Measurements from ENCODE around the gene OPRL1.

Gene OPRL1

DNA sequence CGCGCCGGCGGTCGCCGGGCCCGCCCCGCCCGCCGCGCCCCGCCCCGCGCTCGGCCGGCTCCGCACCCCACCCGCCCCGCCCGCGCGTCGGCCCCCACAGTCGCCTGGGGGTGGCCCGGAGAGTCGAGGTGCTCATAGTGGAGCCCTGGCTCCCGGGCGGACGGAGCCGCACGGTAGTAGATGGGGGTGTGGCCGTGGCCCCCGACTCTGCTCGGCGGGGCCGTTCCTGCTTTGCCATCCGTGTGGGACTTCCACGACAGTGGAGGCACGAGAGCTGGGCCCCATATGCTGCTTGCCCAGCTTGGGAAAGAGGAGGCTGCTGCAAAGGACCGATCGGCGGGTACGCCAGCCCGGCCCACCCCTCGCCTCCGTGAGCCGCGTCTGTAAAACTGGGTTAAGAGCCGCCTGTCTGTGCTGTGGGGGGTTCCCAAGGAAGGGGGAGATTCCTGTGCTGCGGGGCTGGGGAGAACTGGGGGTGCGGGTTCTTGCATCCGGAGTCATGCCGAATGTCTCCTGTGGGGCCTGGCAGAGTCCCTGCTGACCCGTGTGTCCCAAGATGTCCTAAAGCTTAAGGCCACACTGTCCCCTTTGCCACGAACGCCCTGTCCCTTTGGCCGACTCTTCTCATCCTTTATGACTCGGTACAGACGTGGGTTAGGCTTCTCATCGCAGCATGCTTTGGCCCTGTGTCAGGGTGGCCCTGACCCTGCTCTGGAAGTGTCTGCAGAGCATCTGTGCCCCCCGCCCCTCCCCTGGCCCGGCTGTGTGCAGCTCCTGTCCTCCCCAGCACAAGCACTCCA lies at the start of gene OPRL1:
OPRL1 (plus strand) TSS at position 70 of the 800 bp plus-strand sequence. CDS start 12,639 bp downstream, outside the sequence.
- DNase-seq: peak in 5 of 6 experiments; percentile 26 to 68 (median 55)

GRCh38 chr20:64030371-64031134 lies 49.3 kb upstream of the OPRL1 start:
- DNase-seq: no peak

DNA sequence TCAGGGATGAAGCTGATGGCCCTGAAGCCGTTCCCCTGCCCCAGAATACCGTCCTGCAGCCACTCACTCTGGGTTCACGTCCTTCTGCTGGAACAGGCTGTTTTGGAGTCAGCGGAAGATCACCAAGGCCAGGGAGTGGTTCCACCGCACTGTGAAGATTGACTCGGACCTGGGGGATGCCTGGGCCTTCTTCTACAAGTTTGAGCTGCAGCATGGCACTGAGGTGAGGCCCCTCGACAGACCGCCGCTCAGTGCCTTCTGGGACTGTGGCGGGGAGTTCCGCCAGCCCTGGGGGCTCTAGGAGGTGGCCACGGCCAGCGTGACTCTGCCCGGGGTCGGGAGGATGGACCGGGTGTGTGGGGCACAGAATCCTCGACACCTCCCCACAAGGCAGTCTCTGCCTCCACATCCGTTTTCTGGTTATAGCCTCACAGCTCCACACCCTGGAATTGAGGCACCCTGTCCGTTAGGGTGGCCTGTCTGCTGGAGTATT lies 48.0 kb upstream of the OPRL1 start:
- DNase-seq: no peak

GRCh38 chr20:64032706-64033624 lies 46.9 kb upstream of the OPRL1 start:
- no peak for DNase-seq

DNA sequence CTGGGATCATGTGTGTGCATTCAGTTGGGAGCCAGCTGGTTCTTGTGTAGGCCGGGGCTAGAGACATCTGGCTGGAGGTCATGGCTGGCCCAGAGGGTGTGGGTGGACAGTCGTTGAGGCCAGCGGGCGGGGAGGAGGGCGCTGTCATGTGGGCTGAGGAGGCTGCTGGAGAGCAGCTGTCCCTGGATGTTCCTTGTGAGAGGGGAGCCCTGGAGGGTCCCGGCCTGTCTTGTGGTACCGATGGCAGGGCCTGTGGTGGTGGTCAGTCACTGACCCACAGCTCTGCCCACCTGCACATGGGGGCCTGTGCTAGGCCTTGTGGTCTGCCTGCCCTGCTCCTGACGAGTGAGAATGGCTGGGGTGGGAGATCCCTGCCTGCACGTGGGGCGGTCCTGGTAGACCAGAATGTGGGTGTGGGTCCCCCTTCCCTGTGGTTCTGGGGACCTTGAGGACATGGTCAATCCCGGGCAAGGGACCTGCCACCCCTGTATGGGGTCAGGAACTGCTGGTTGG lies 45.8 kb upstream of the OPRL1 start:
- no peak for DNase-seq

GRCh38 chr20:64035066-64035932 lies 44.6 kb upstream of the OPRL1 start:
- peak in 1 of 6 experiments; percentile 31 for DNase-seq

DNA sequence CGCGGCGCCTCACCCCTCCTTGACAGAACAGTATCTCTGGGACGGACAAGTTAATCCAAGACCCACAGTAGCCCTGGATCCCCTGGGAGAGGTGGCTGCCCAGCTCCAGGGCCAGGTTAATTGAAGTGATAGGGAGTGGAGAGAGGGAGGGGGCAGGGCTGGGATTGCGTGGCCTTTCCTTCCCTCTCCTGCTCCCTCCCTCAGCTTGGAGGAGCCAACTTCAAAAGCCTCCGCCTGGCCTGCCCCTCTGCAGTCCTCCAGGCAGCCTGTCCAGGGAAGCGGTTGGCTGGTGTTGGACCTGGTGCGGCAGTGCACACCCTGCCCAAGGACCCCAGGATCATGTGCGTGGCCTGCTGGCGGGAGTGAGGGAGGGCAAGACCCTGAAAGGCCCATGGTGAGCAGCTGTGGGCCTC lies 43.9 kb upstream of the OPRL1 start, which contains the start of gene C20orf204:
C20orf204 (plus strand) TSS at position 250 of the 413 bp plus-strand sequence; CDS start at position 392, 142 bp downstream.
- DNase-seq: no peak

DNA sequence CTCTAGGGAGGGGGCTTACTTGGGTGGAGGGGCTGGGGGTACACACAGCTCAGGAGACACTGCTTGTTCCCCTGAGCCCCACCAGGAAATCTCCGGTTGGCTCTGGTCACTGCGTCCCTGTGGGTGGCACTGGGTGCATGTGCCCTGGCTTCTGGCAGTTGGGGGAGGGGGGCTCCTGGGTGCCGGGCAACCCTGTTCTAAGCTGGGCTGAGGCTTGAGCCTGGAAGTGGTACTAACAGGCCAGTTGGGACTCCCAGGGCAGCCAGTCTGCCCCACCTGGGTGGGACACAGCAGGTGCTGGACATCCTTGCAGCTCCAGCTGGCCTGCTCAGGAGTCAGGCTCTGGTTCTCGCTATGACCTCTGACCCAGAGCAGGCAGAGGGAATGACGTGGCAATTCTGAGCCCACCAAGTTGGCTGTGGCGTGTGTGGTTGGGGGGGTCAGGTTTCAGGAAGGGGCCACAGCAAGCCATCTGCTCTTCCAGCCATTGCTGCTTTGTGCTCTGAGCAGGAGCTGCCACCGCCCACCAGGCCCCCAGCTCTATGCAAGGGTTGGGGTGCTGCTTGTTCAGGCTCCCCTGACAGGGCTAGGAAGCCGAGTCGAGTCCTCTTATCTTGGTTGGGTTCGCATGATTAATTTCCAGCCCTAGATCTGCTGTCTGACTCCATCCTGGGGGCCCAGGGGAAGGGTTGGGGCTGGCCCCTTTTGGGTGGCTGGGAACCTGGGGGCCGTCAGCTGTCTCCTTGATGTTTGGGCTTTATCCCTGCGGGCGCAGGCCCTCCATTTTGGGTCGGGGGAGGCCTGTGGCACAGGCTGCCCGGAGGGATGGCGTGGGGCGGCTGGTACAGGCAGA lies 43.3 kb upstream of the OPRL1 start:
- no peak for DNase-seq

DNA sequence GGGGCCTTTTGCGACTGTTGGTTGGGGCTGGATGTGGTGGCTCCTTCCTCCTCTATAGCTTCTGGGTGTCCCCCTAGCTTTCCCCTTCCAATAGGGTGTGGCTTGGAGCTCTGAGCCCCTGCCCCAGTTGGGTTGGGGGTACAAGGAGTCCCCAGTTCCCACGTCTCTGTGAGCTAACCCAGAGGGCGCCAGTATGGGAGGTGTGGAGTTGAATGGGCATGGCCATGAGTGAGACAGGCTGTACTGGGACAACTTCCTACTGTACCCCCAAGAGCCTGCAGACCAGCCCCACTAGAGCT lies 42.7 kb upstream of the OPRL1 start:
- no peak for DNase-seq

DNA sequence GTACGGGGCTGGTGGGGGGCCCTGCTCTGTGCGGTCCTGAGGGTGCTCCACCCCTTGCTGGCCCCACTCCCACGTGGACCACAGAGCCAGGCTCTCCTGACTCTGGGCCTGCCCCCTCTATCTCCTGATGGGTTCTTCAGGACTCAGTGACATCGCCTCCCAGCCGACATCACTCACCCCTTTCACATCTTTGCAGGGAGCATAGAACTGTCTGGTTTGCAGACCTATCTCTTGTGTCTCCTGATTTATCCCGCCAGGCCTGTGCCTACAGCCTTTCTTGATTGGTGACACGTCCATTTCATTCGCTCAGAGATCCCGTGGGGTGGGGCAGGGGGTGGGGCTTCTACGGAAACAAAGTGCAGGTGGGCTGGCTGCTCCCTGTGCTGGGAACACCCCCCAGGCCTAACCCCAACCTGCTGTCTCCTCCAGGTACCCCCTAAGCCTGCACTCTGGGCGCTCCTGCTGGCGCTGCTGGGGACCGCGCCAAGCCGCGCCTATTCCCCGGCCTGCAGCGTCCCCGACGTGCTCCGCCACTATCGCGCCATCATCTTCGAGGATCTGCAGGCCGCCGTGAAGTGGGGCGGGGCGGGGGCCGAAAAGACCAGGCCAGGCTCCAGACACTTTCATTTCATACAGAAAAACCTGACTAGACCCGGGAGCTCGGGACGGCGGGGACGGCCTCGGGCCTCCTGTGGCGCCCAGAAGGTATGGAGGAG lies 42.2 kb upstream of the OPRL1 start:
- DNase-seq: peak in 2 of 6 experiments; percentile 14 to 23

DNA sequence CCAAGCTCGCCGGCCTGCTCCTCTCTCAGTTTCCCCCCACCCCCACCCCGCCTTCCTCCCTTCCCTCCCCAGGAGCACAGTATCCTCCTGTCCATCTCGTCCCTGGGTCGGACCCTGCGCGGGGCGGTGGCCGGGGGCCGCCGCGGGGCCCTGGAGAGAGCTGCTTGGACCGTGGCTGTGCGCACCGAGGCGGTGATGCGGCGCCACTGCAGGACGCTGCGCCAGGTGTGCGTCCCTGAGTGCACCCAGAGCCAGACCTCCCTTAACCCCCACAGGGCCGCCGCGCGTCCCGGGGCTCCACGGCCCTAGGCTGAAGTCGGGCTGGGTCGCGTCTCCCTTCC lies 41.7 kb upstream of the OPRL1 start:
- peak in 1 of 6 experiments; percentile 42 for DNase-seq

DNA sequence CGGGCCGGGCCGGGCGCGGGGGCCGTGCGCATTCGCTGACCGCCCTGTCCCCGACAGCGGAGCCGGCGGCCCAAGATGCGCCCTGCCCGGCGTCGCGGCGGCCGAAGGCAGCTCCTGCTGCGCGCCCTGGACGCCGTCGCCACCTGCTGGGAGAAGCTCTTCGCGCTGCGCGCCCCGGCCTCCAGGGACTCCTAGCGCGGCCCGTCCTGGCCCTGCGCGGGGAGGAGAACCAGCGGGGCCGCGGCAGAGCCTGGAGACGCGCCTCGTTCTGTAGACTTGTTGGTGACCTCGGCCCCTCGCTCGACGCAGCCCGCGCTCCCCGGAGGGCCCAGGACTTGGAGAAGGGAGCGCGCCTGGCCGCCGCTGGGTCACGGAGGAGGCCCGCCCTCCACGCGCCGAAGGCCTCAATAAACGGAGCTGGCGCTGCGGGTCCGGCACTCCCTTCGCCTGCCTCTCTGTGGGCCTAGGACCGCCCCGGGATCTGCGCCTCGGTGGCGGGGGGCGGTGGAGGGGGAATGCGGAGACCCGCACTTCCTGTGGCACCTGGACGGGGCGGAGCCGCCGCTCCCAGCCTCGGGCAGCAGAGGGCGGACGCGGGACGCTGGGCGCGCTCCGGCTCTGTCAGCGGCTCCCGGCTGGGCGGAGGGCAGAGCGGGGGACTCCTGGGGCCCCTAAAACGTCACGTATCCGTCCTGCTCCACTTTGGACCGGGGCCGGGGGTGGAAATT lies 41.2 kb upstream of the OPRL1 start:
- peak; percentile 47 to 77 (median 68) for DNase-seq

DNA sequence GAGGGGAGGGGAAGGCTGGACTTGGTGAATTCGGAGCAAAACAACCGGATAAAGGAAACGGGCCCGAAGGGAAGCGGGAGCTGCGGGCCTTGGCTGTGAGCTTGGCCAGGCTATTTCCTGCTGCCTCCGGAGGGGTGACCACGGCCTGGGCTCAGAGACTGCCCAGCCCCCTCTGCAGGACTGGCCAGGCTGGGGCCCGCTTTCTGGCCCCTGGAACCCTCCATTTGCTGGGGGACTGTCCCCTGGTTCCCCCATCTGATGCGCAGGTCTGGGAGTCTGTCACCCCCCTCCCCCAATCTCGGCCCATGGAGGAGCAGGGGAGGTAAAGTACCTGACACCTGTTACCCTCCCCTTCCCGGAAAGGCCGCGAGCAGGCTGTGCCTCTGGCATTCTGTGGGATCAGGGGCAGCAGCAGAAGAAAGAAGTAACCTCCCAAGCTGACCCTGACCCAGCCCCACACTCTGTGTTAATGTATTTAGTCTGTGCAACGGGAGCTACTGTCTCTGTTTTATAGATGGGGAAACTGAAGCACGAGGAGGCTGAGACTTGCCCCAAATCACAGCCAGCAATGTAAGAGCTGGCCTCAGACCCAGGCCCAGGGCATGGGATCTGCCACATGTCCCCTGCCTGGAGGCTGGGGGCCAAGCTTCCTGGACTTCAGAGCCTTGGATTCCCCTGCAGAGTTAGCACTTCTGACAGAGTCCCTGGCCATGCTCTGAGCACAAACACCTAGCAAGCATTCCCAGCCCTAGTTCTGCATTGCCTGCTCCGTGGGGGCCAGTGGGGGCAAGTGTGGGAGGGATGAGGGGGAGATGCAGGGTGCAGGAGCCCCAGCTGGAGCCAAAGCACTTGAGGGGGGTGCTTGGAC lies 40.4 kb upstream of the OPRL1 start:
- no peak for DNase-seq

DNA sequence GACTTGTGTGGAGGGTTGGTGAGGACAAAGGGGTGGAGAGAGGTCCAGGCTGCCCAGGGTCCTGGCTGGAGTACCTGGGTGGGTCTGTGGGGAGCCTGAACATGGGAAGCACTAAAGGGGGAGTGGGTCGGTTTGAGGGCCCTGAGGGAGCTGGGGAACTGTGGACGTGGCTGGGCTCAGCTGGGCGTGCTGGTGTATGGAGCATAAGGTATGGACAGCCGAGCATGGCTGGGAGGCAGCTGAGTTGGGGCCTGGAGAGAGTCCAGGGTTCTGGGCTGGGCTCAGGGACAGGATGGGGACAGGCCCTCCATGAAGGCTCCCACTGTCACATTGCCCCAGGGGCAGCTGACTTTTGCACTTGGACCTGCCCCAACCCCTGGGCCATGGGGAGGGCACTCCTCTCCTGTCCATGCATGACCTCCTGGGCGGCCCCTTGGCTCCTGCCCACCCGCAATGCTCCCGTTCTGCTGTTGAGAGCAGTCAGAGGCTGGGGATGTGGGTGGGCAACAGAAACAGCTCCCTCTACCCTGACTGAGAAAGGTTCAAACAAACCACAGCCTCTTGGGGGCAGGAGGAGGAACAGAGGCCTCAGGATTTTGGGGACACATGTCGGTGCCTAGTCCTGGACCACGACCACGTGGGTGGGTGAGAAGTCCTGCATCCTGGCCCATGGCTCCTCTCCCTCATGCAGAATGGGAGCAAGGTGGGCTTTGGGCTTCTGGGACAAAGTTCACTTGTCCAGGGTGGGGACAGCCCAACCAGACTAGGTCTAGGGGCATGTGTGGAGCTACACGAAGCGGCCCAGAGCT lies 39.4 kb upstream of the OPRL1 start:
- no peak for DNase-seq

GRCh38 chr20:64041040-64041780 lies 38.7 kb upstream of the OPRL1 start:
- DNase-seq: no peak

- no peak for DNase-seq
Observed at GRCh38 chr20:64041781-64042053, 38.2 kb upstream of the OPRL1 start.

Measured in stimulated activated naive CD4-positive, alpha-beta T cell (primary cell).